Spleen (tissue), 11 donors: Measurements from ENCODE around the gene ADARB1. TPM values are rescaled to one million over a fixed set of nuclear protein-coding genes. Genes with fewer than 3 reads are reported as not detected.

Source experiments
- DNase-seq: peaks from one replicate; pipeline ENCODE4 v3.0.0-alpha.2; 2020
- H3K27ac ChIP-seq, 8 donors: fragments of 200-600 bp; sonication (generic) in 7 of 8; 1 replicate in 4 of 8; 2 replicates in 4 of 8; pipeline versions ENCODE4 v1.5.0 to v1.8.0; 2016 to 2021; ENCODE audit warnings: inconsistent platforms in 4 of 8, mild to moderate bottlenecking in 4 of 8, moderate library complexity in 1 of 8
- H3K27me3 ChIP-seq, 7 donors: fragments of 200-600 bp; sonication (generic) in 6 of 7; replicated peaks in 1 of 7; 1 replicate in 4 of 7; 2 replicates in 3 of 7; pipeline versions ENCODE4 v1.5.0 to v1.8.0; 2016 to 2021; ENCODE audit warnings: inconsistent platforms in 3 of 7, mild to moderate bottlenecking in 1 of 7
- H3K36me3 ChIP-seq, 6 donors: fragments of 200-600 bp; sonication (generic) in 5 of 6; 1 replicate in 4 of 6; 2 replicates in 2 of 6; pipeline versions ENCODE4 v1.5.0 to v1.8.0; 2016 to 2021; ENCODE audit warnings: inconsistent platforms in 2 of 6
- H3K4me1 ChIP-seq, 6 donors: fragments of 200-600 bp; sonication (generic) in 5 of 6; 1 replicate in 3 of 6; 2 replicates in 3 of 6; pipeline versions ENCODE4 v1.5.0 to v1.8.0; 2016 to 2021; ENCODE audit warnings: inconsistent platforms in 3 of 6
- H3K4me3 ChIP-seq, 8 donors: fragments of 200-600 bp; sonication (generic) in 7 of 8; 1 replicate in 4 of 8; 2 replicates in 4 of 8; pipeline versions ENCODE4 v1.5.0 to v1.8.0; 2016 to 2021; ENCODE audit warnings: inconsistent platforms in 4 of 8, mild to moderate bottlenecking in 4 of 8, moderate library complexity in 2 of 8
- H3K9me3 ChIP-seq, 8 donors: fragments of 200-600 bp; sonication (generic) in 7 of 8; 1 replicate in 4 of 8; 2 replicates in 4 of 8; pipeline versions ENCODE4 v1.5.0 to v1.8.0; 2016 to 2021; ENCODE audit warnings: inconsistent platforms in 4 of 8
- POLR2A ChIP-seq, 3 donors: fragments of 450-650 bp; IDR thresholded peaks; one replicate each; pipeline ENCODE4 v1.5.1; 2017; ENCODE audit warnings: antibody characterized with exemption in 3 of 3, mild to moderate bottlenecking in 1 of 3
- POLR2AphosphoS5 ChIP-seq, 3 donors: sonication (generic); formaldehyde crosslinking; IDR thresholded peaks; one replicate each; pipeline ENCODE4 v1.5.1; 2017; ENCODE audit warnings: antibody characterized with exemption in 3 of 3
- WGBS, 5 donors: extraction: QIAGEN DNeasy Blood & Tissue Kit in 3 of 5; methylation state at CpG; one replicate each; pipeline versions ENCODE4 v1.1.5 to v1.1.7; 2013 to 2018; 5-methylcytosine and 5-hydroxymethylcytosine counted together
- intact Hi-C: fragments of 100-400 bp; cut with DNase I; formaldehyde crosslinking; loops from one replicate; pipeline ENCODE4 v1.15.0; 2023; ENCODE audit warnings: low total_unique reads
- polyA plus RNA-seq, 3 donors: library from polyadenylated mRNA; stranded (reverse); fragments of 200-250 nt; gene quantifications; one replicate each; pipeline ENCODE4 v1.2.1, GENCODE V29; 2013
- total RNA-seq, 7 donors: library from RNA; depleted of rRNA in 3 of 7; stranded (reverse); fragments of >200 nt in 3 of 7; fragmentation: NEBNext Ultra II Directional in 4 of 7; extraction: Animal tissue kit (Norgen Biotek cat#: 25700) in 4 of 7; gene quantifications; one replicate each; pipeline versions ENCODE4 v1.1.0 to v1.2.1, GENCODE V29; 2016 to 2021
- TF ChIP-seq, protein P1 (sequence below), 11 experiments: fragments of 200-600 bp in 7 of 11; fragments of 450-650 bp in 4 of 11; sonication (generic) in 4 of 11; IDR thresholded peaks in 8 of 11; conservative IDR thresholded peaks in 3 of 11; 1 replicate in 7 of 11; 2 replicates in 4 of 11; pipeline versions ENCODE4 v1.4.0 to v1.8.0; 2016 to 2021; ENCODE audit warnings: antibody characterized with exemption in 11 of 11, inconsistent platforms in 4 of 11, mild to moderate bottlenecking in 1 of 11
- donor health status: healthy with polysubstance abuse.
- donor health status: DM: no; HTN: no; CAD: no; lungs with moderate emphysema.
- donor health status: DM: no; HTN: no; CAD: no.
- donor health status: Bipolar disorder and iron deficiency.
- donor health status: healthy.
- donor health status: DM: no; HTN: no; CAD: no.
- donor health status: DM: yes; HTN: yes; CAD: no.

ADARB1 gene
- total and polyA plus RNA-seq, 10 donors, result 9.1 to 50.8 (median 29.0) TPM

DNA sequence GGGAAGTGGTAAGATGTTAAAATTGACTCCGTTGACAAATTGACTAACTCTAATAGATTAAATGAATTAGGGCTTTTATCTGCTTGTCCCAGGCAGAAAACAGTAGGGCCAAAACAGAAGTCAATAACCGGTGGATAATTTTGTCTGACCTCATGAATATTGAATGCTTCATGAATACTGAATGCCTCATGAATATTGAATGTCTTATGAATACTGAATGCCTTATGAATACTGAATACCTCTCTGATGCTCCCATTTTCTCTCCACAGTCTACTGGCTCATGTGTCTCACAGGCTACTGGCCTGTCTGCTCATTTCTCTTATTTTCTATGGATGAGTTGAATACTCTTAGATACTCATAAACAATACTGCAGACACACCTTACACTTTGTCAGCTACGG lies 157.3 kb downstream of the ADARB1 start:
- Histone ChIP-seq H3K36me3 (no peaks in the 10 kb centered on the region), H3K9me3 (no peaks in the 10 kb centered on the region), H3K4me1 (peaks cover 0 to 21% (median 13%) of the 10 kb centered on the region in 6 donors), H3K4me3 (no peak overlapping the region), H3K27me3 (peaks cover 0 to 40% (median 8%) of the 10 kb centered on the region in 7 donors), H3K27ac (no peak overlapping the region)
- intact Hi-C loops, result no loop called here
- 85 to 92% (median 88%) methylated on average over 3 of the region's 3 CpGs for WGBS, 5 donors
- TF ChIP-seq POLR2AphosphoS5 (IDR thresholded peaks at IDR 0.05), result no peak
- TF ChIP-seq POLR2A (IDR thresholded peaks at IDR 0.05), result no peak
- TF ChIP-seq, protein P1, sequence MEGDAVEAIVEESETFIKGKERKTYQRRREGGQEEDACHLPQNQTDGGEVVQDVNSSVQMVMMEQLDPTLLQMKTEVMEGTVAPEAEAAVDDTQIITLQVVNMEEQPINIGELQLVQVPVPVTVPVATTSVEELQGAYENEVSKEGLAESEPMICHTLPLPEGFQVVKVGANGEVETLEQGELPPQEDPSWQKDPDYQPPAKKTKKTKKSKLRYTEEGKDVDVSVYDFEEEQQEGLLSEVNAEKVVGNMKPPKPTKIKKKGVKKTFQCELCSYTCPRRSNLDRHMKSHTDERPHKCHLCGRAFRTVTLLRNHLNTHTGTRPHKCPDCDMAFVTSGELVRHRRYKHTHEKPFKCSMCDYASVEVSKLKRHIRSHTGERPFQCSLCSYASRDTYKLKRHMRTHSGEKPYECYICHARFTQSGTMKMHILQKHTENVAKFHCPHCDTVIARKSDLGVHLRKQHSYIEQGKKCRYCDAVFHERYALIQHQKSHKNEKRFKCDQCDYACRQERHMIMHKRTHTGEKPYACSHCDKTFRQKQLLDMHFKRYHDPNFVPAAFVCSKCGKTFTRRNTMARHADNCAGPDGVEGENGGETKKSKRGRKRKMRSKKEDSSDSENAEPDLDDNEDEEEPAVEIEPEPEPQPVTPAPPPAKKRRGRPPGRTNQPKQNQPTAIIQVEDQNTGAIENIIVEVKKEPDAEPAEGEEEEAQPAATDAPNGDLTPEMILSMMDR (IDR thresholded peaks at IDR 0.05 in 8 of 11, conservative IDR thresholded peaks at IDR 0.05 in 3 of 11), result no peak
- DNase-seq, result no peak

DNA sequence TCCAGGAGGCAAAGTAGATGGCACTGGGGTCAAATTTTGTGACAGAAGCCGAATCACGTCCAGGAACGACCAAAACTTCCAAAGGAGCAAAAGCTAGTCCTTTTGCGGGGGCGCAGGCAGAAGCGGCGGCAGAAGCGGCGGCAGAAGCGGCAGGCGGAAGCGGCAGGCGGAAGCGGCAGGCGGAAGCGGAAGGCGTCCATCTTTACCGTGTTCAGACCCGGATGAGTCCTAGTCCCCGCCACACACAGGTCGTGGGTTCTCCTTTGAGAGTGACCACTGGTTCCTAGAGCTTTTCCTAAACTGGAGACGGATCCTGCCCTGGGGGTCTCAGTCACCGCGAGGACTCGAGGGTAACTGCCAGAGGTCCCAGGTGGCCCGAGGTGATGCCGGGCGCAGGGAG lies 159.7 kb downstream of the ADARB1 start:
- H3K27ac ChIP-seq, result no peak overlapping the region
- no peak for DNase-seq
- H3K9me3 ChIP-seq, result no peaks in the 10 kb centered on the region
- H3K36me3 ChIP-seq, result no peaks in the 10 kb centered on the region
- TF ChIP-seq, protein P1 (IDR thresholded peaks at IDR 0.05 in 8 of 11, conservative IDR thresholded peaks at IDR 0.05 in 3 of 11), result no peak
- no peak for TF ChIP-seq POLR2A (IDR thresholded peaks at IDR 0.05)
- no peak for TF ChIP-seq POLR2AphosphoS5 (IDR thresholded peaks at IDR 0.05)
- 83 to 90% (median 87%) methylated on average over 28 of the region's 28 CpGs for WGBS, 5 donors
- intact Hi-C loops, result no loop called here
- no peaks in the 10 kb centered on the region for H3K4me1 ChIP-seq
- peaks cover 0 to 40% (median 8%) of the 10 kb centered on the region in 7 donors for H3K27me3 ChIP-seq
- H3K4me3 ChIP-seq, result no peak overlapping the region

DNA sequence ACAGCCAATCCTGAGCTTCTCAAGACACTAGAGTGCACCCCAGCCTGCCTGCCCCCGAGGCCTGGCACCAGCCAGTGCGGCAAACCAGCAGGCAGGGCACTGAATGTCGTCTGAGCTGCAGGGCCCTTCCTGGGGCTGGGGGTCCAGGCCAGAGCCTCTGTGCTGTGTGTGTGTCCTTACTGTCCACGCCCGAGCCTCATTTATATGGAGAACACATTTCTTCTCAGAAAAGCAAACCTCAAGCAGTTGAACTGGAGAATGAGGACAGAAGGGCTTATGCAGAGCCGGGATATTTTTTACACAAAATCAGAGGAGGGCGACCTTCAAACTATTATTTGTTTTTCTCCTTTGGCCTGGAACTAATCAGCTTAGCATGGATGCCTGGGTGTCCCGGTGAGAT lies 160.6 kb downstream of the ADARB1 start:
- TF ChIP-seq POLR2AphosphoS5 (IDR thresholded peaks at IDR 0.05) (no peak), POLR2A (IDR thresholded peaks at IDR 0.05) (no peak)
- TF ChIP-seq, protein P1 (IDR thresholded peaks at IDR 0.05 in 8 of 11, conservative IDR thresholded peaks at IDR 0.05 in 3 of 11), result no peak
- intact Hi-C loops, result no loop called here
- Histone ChIP-seq H3K9me3 (no peaks in the 10 kb centered on the region), H3K4me3 (no peak overlapping the region), H3K36me3 (no peaks in the 10 kb centered on the region), H3K4me1 (no peaks in the 10 kb centered on the region), H3K27me3 (peaks cover 0 to 40% (median 8%) of the 10 kb centered on the region in 7 donors), H3K27ac (no peak overlapping the region)
- DNase-seq, result peak; percentile 61
- 81 to 90% (median 86%) methylated on average over 6 to 8 of the region's 8 CpGs for WGBS, 5 donors

DNA sequence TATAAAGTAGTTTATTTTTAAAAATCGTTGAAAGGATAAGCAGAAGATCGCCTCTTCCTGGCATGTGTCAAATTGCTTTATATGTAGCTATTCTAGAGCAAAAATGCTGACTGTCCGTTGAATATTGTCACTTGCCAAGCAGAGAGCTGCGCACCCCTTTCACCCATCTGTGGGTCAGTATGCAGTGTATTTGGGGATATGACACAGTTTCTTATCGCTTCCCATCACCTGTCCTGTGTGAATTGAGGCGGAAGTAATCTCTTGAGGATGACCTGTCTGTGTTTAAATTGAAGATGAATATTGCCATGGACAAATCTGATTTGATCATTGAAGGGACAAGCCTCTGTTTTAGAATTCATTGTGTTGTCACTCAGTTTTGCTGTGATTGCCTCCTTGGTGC lies 161.1 kb downstream of the ADARB1 start:
- H3K4me1 ChIP-seq, result no peaks in the 10 kb centered on the region
- intact Hi-C loops, result no loop called here
- H3K4me3 ChIP-seq, result no peak overlapping the region
- 68 to 92% (median 84%) methylated on average over 6 of the region's 6 CpGs for WGBS, 5 donors
- no peak overlapping the region for H3K27ac ChIP-seq
- no peak for TF ChIP-seq POLR2AphosphoS5 (IDR thresholded peaks at IDR 0.05)
- no peak for TF ChIP-seq POLR2A (IDR thresholded peaks at IDR 0.05)
- TF ChIP-seq, protein P1 (IDR thresholded peaks at IDR 0.05 in 8 of 11, conservative IDR thresholded peaks at IDR 0.05 in 3 of 11), result no peak
- peaks cover 0 to 40% (median 8%) of the 10 kb centered on the region in 7 donors for H3K27me3 ChIP-seq
- no peaks in the 10 kb centered on the region for H3K36me3 ChIP-seq
- DNase-seq, result no peak
- no peaks in the 10 kb centered on the region for H3K9me3 ChIP-seq
